GM13977 (cell line): Measurements from ENCODE around the gene STX1B.

Experiments
- DNase-seq: peaks from one replicate; pipeline ENCODE4 v3.0.0; 2012; ENCODE audit warnings: low spot score
- CTCF ChIP-seq: IDR thresholded peaks from 2 replicates; pipeline ENCODE4 v1.5.1; 2012; ENCODE audit warnings: mild to moderate bottlenecking, control low read depth; ENCODE audit not compliant: insufficient read depth; ENCODE audit errors: extremely low read depth, missing control alignments
- in situ Hi-C: fragments of 300-500 bp; cut with MboI; formaldehyde crosslinking; loops from one replicate; pipeline ENCODE4 v1.12.0; 2022; ENCODE audit warnings: low sequenced_read_pairs, low pct_unique_long_range_greater_than_20kb, mixed read lengths, inconsistent platforms; ENCODE audit not compliant: unreplicated experiment

Gene STX1B

GRCh38 chr16:31002250-31002700 is 8.2 kb downstream of the STX1B start:
- DNase-seq, result no peak
- TF ChIP-seq CTCF, result no peak
- in situ Hi-C loops, result no loop called here

GRCh38 chr16:31001507-31002249 is 8.8 kb downstream of the STX1B start:
- in situ Hi-C loops, result no loop called here
- no peak for DNase-seq
- TF ChIP-seq CTCF, result no peak

GRCh38 chr16:31000671-31001382 is 9.6 kb downstream of the STX1B start:
- no peak for TF ChIP-seq CTCF
- in situ Hi-C loops, result no loop called here
- DNase-seq, result no peak

GRCh38 chr16:30998852-30999761 is 11.3 kb downstream of the STX1B start:
- in situ Hi-C loops, result no loop called here
- DNase-seq, result no peak
- no peak for TF ChIP-seq CTCF

GRCh38 chr16:30997725-30998711 is 12.4 kb downstream of the STX1B start:
- no peak for TF ChIP-seq CTCF
- DNase-seq, result no peak
- in situ Hi-C loops, result no loop called here
